ENCODE data around the gene TIAM2.

GRCh38 chr6:155278319-155279049 lies 283.4 kb downstream of the TIAM2 start:
- TF ChIP-seq POLR2AphosphoS5 (IDR thresholded peaks at IDR 0.05; ENCODE audit: borderline replicate concordance, low read depth, low read length) (no peak), EZH2 (IDR thresholded peaks at IDR 0.05) (no peak), FOXP2 (optimal IDR thresholded peaks at IDR 0.05; ENCODE audit: control extremely low read depth, extremely low read length, insufficient read depth) (no peak)
